Fibroblast of pulmonary artery (primary cell): Measurements from ENCODE around the gene TRIP12.

Experiments
- DNase-seq: peaks from one replicate; pipeline ENCODE4 v3.0.0-alpha.2; 2010; ENCODE audit warnings: low read depth
- H3K4me3 ChIP-seq: replicated peaks from 2 replicates; pipeline ENCODE4 v1.5.1; 2011; ENCODE audit warnings: low read depth, mild to moderate bottlenecking, control low read depth, low read length, moderate library complexity
- CTCF ChIP-seq: IDR thresholded peaks from 2 replicates; pipeline ENCODE4 v1.5.1; 2011; ENCODE audit warnings: mild to moderate bottlenecking, control low read depth, low read length, inconsistent platforms; ENCODE audit errors: missing control alignments

Gene TRIP12

GRCh38 chr2:229810786-229811185 is 111.0 kb downstream of the TRIP12 start:
- DNase-seq = no peak
- no peak overlapping the region for H3K4me3 ChIP-seq
- TF ChIP-seq CTCF = no peak

DNA sequence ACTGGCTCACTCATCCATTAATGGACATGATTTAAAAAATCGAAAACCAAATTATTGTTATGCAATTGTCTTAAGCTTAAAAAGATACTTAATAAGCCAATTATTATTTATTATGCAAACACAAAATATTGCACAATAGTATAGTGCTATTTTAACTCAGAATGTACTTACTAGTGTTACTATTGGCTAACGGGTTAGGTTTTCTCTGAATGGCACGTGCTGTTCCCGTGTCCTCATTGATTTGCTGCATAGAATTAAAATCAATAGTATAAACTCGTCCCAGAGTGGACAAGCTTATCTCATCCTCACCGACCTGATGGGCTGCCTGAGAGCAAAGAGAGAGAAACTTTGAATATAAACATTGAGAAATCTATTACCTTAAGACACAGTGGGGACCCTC is 116.2 kb downstream of the TRIP12 start:
- TF ChIP-seq CTCF = no peak
- H3K4me3 ChIP-seq = no peak overlapping the region
- no peak for DNase-seq

GRCh38 chr2:229802785-229803184 is 119.0 kb downstream of the TRIP12 start:
- DNase-seq = no peak
- H3K4me3 ChIP-seq = no peak overlapping the region
- TF ChIP-seq CTCF = no peak

- TF ChIP-seq CTCF = peak; percentile 82
- H3K4me3 ChIP-seq = no peak overlapping the region
- peak; percentile 73 for DNase-seq
Observed at GRCh38 chr2:229800997-229801754, 120.6 kb downstream of the TRIP12 start.

DNA sequence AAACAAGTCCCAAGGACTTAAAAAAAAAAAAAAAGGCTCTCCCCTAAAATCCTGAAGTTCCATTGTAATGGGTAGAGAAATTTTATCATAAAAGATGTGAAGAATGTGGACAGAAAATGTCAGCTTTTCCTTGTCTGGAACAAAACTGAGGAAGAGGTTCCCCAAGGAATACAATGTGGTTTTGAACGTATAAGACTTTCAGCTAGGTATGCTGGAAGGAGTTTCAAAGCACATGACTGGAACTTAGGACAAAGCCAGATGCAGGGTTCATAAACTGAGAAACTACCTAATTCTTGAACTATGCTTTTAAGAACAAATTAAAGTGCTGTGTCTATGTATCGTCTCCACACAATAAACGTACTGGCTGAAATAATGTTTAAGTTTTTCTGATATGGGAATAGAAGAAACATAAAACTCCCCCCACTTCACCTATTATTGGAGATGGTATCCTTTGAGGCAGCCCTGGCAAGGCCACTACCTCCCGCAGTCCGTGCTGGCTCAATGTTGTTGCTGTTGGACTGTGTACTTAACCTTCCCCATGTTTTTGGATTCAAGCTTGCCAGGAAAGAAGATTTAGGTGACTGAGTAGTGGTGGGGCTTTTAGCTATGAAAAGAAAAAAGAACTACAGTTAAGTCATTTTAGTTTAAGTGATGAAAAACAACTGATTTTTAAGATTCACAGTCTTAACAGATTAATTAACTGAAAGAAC is 123.2 kb downstream of the TRIP12 start:
- H3K4me3 ChIP-seq = no peak overlapping the region
- no peak for TF ChIP-seq CTCF
- peak; percentile 30 for DNase-seq

DNA sequence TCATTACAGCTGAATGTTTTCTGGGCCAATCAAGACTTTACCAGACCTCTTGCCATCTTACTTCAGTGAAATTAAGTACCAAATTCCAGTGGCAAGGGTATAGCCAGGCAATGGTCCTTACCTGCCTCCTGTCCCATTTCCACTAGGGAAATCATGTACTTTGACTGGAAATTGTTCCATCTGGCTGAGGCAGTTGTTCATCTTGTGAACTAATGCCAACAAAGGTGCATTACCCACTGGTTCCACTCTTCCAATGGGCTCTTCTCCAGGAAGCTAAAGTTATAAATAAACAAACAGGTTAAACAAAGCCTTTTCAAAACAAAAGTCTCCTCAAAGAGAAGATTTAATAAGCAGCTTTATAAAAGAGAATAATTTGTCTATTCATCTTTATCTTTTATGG is 126.8 kb downstream of the TRIP12 start:
- TF ChIP-seq CTCF = no peak
- no peak overlapping the region for H3K4me3 ChIP-seq
- no peak for DNase-seq
